DND-41 (cell line): ENCODE measurements around the gene PLPP3.

Experiments used
- CTCF ChIP-seq: IDR thresholded peaks from 2 replicates; pipeline ENCODE4 v1.5.1; 2012; ENCODE audit warnings: borderline replicate concordance, low read length, moderate library complexity, mild to moderate bottlenecking; ENCODE audit not compliant: poor library complexity, severe bottlenecking; ENCODE audit errors: extremely low read depth
- EZH2 ChIP-seq: IDR thresholded peaks from 3 replicates; pipeline ENCODE4 v1.6.1; 2012; ENCODE audit warnings: borderline replicate concordance, low read depth, mild to moderate bottlenecking, moderate library complexity, low read length, inconsistent platforms; ENCODE audit not compliant: severe bottlenecking

- TF ChIP-seq CTCF (no peak), EZH2 (no peak)
Measured at GRCh38 chr1:56573311-56573710, 6.1 kb downstream of the PLPP3 start.
